ENCODE data around the gene ASB2. TPM values are rescaled to one million over a fixed set of nuclear protein-coding genes. Genes with fewer than 3 reads are reported as not detected.

The ASB2 gene, protein sequence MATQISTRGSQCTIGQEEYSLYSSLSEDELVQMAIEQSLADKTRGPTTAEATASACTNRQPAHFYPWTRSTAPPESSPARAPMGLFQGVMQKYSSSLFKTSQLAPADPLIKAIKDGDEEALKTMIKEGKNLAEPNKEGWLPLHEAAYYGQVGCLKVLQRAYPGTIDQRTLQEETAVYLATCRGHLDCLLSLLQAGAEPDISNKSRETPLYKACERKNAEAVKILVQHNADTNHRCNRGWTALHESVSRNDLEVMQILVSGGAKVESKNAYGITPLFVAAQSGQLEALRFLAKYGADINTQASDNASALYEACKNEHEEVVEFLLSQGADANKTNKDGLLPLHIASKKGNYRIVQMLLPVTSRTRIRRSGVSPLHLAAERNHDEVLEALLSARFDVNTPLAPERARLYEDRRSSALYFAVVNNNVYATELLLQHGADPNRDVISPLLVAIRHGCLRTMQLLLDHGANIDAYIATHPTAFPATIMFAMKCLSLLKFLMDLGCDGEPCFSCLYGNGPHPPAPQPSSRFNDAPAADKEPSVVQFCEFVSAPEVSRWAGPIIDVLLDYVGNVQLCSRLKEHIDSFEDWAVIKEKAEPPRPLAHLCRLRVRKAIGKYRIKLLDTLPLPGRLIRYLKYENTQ
- total RNA-seq: 100 to 1,000 TPM; 116 to 177 TPM

DNA sequence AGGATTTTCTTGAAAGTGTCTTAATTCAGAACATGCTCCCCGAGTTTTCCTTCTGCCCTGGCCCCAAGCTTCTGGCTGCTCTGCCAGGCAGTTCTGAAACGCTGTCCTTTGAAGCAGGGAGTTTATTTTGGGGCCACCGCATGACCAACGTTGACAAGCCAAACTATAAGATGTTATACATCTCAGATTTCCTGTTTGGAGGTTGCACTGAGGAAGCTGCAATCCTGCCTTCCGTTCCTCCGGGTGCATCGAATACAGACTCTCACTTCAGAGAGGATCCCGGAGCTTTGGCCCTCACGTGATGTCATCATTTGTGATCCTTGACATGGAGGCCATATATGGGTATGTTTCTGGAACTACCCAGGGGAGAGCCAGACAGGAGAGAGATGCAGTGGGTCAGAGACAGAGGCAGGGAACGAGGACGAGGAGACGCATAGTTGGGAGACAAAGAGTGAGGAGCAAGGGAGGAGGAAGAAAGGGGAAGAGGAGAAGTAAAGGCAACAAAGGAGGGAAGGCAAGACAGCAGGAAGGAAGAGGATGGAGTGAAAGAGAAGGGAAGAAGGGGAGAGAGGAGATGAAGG, at the start of gene ASB2:
ASB2 (minus strand) TSS at position 94 of the 581 bp plus-strand sequence. CDS start 12,031 bp downstream, outside the sequence.
- H3K4me1 Mint-ChIP-seq: peaks cover 86% of the 10 kb centered on the region
- DNase-seq: peak; percentile 79

GRCh38 chr14:94025720-94026119, 49.4 kb upstream of the ASB2 start:
- Mint-ChIP-seq H3K27me3 (no peaks in the 10 kb centered on the region), H3K9me3 (ENCODE audit: low read depth) (no peaks in the 10 kb centered on the region), H3K36me3 (no peaks in the 10 kb centered on the region), H3K4me3 (peak overlapping the region; percentile 64), H3K4me1 (peaks cover 62% of the 10 kb centered on the region), H3K27ac (no peak overlapping the region)
- DNase-seq (no peak), ATAC-seq (no peak)
- CTCF ChIA-PET: interaction anchor here (0.6 to 9.8 kb wide), 12 partner anchors 10 to 155 kb away, joined by 3 to 87 read pairs (median 3); no protein-coding TSS in a partner anchor

More for the DNA sequence above, at the start of gene ASB2:
- no peaks in the 10 kb centered on the region for H3K9me3 Mint-ChIP-seq (ENCODE audit: low read depth)
- CTCF ChIA-PET: interaction anchor here (1.1 to 14.6 kb wide), 7 partner anchors 9 to 204 kb away, joined by 3 to 309 read pairs (median 5); partner anchors contain the start of gene CCDC197
- H3K27me3 Mint-ChIP-seq: no peaks in the 10 kb centered on the region
- H3K4me3 Mint-ChIP-seq: peak within 1 kb of the TSS; percentile 83
- ATAC-seq: peak; percentile 18
- peak within 1 kb of the TSS; percentile 93 for H3K27ac Mint-ChIP-seq
- H3K36me3 Mint-ChIP-seq: peaks cover 31% of the 10 kb centered on the region

DNA sequence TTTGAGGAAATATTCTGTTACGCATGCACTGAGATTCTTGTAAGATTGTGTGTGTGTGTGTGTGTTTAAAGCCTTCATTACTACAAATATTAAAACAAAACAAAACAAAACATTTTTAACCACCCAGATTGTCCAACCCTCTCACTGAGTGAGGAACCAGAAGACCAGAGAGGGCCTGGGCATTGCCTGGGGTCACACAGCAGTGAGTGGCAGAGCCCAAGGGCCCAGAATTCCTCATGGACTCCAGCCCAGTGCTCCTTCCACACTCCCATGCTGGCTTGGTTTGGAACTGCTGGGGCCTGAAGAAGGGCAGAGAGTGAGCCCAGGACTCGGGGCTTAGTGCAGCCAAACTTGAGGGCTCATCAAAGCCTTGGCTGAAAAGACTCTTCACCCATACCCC, 48.2 kb upstream of the ASB2 start:
- DNase-seq (no peak), ATAC-seq (no peak)
- no peaks in the 10 kb centered on the region for H3K36me3 Mint-ChIP-seq
- H3K9me3 Mint-ChIP-seq (ENCODE audit: low read depth): no peaks in the 10 kb centered on the region
- H3K4me3 Mint-ChIP-seq: no peak overlapping the region
- no peak overlapping the region for H3K27ac Mint-ChIP-seq
- H3K4me1 Mint-ChIP-seq: peaks cover 66% of the 10 kb centered on the region
- no peaks in the 10 kb centered on the region for H3K27me3 Mint-ChIP-seq
- CTCF ChIA-PET: interaction anchor here (1.0 to 9.8 kb wide), 5 partner anchors 12 to 117 kb away, joined by 3 to 87 read pairs (median 12); no protein-coding TSS in a partner anchor

DNA sequence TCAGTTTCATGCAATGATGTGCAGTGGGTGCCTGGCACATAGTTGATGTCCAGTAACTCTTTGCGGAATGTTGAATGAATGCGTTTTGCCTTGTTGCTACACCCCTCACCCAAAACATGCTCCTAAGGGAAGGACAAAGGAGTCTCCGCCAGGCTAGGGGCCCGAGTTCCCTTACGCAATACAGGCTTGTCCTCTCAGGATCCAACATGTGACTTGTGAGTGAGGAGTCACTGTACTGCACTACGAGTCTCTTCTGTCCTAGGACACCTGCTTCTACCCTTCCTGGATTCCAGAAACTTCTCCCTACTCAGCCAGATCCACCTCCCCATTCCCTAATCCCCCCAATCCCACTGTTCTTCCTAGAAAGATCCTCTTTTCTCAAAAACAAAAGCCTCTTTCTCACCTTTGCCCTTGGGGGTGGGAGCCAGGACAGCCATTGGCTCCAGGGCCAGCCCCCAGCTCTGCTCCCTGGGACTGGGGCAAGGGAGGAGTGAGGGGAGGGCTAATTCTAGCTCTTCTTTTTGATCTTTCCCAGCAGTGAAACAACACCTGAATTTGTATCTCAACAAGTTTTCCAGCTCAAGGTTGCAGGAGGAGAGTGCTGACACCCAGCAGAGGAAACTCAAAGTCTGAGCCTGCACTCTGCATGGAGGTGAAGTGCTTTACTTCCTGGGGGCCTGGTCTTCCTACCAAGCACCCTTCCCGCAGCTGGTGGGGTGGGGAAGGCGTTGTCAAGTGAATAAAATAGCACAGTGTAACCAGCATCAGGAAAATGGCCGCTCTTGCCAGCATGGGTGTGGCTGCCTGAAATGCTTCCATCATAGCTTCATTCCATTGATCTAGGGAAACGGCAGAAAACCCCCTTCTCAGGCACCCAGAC, 46.4 kb upstream of the ASB2 start:
- no peaks in the 10 kb centered on the region for H3K36me3 Mint-ChIP-seq
- H3K4me3 Mint-ChIP-seq: peak overlapping the region; percentile 15
- peaks cover 5% of the 10 kb centered on the region for H3K27me3 Mint-ChIP-seq
- peak overlapping the region; percentile 76 for H3K27ac Mint-ChIP-seq
- H3K9me3 Mint-ChIP-seq (ENCODE audit: low read depth): no peaks in the 10 kb centered on the region
- CTCF ChIA-PET: interaction anchor here (0.6 to 9.8 kb wide), 7 partner anchors 13 to 948 kb away, joined by 3 to 87 read pairs (median 16); no protein-coding TSS in a partner anchor
- DNase-seq (no peak), ATAC-seq (no peak)
- peaks cover 54% of the 10 kb centered on the region for H3K4me1 Mint-ChIP-seq

DNA sequence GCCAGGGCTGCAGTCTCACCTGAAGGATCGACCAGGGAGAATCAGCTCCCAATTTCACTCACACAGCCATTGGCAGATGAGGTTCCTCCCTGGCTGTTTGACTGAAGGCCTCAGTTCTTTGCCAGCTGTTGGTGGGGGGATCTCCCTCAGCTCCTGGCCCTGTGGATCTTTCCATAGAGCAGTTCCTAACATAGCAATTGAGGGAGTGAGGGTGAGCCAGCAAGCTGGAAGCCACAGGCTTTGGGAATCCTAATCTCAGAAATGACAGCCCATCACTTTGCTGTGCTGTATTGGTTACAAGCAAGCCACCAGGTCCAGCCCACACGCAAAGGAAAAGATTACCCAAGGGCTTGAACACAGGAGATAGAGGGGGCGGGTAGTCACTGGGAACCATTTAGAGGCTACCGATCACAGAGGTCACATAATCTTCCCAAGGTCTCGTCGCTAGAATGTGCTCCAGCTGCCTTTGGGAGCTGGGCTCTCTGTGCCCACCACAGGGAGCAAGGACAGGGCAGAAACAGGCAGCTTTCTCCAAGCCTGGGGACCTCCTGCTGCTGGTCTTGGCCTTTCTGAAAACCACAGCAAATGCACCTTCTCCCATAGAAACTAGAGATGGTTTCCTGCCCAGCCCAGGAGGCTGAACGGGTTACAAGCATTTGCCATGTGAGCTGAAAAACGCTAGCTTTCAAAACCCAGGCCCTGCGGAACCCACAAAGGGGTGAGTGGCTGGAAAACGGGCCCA, 45.2 kb upstream of the ASB2 start:
- H3K27ac Mint-ChIP-seq: peak overlapping the region; percentile 76
- H3K4me1 Mint-ChIP-seq: peaks cover 45% of the 10 kb centered on the region
- no peaks in the 10 kb centered on the region for H3K9me3 Mint-ChIP-seq (ENCODE audit: low read depth)
- H3K36me3 Mint-ChIP-seq: no peaks in the 10 kb centered on the region
- ATAC-seq (peak; percentile 29), DNase-seq (peak; percentile 76)
- CTCF ChIA-PET: interaction anchor here (0.7 to 9.8 kb wide), 8 partner anchors 11 to 115 kb away, joined by 3 to 87 read pairs (median 12); no protein-coding TSS in a partner anchor
- H3K27me3 Mint-ChIP-seq: peaks cover 7% of the 10 kb centered on the region
- peak overlapping the region; percentile 15 for H3K4me3 Mint-ChIP-seq

DNA sequence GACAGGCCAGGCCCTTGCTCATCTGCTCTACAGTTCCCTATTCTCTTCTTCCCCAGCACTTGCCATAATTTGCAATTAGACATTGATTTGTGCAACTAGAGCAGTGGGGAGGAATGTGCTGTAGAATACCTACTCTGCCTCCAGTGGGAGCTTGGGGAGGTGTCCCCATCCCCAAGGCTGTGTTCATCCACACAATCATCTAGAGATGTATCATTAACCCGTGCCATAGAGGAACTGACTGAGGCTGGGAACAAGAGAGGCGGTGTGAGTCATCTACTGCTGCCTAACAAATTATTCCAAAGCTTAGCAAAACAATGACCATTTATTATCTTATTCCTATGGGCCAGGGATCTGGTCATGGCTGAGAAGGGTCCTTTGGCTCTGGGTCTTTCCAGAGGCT, 44.6 kb upstream of the ASB2 start:
- H3K36me3 Mint-ChIP-seq: no peaks in the 10 kb centered on the region
- no peaks in the 10 kb centered on the region for H3K9me3 Mint-ChIP-seq (ENCODE audit: low read depth)
- CTCF ChIA-PET: interaction anchor here (0.7 to 9.8 kb wide), 11 partner anchors 11 to 117 kb away, joined by 3 to 87 read pairs (median 6); no protein-coding TSS in a partner anchor
- H3K4me1 Mint-ChIP-seq: peaks cover 42% of the 10 kb centered on the region
- DNase-seq: no peak
- peaks cover 8% of the 10 kb centered on the region for H3K27me3 Mint-ChIP-seq
- no peak for ATAC-seq
- H3K4me3 Mint-ChIP-seq: no peak overlapping the region
- peak overlapping the region; percentile 76 for H3K27ac Mint-ChIP-seq

GRCh38 chr14:94020267-94020666, 43.9 kb upstream of the ASB2 start:
- ATAC-seq (no peak), DNase-seq (no peak)
- Mint-ChIP-seq H3K36me3 (no peaks in the 10 kb centered on the region), H3K4me1 (peaks cover 38% of the 10 kb centered on the region), H3K4me3 (no peak overlapping the region), H3K9me3 (ENCODE audit: low read depth) (no peaks in the 10 kb centered on the region), H3K27me3 (peaks cover 12% of the 10 kb centered on the region), H3K27ac (no peak overlapping the region)
- CTCF ChIA-PET: interaction anchor here (1.2 to 9.8 kb wide), 9 partner anchors 10 to 118 kb away, joined by 3 to 87 read pairs (median 9); no protein-coding TSS in a partner anchor

DNA sequence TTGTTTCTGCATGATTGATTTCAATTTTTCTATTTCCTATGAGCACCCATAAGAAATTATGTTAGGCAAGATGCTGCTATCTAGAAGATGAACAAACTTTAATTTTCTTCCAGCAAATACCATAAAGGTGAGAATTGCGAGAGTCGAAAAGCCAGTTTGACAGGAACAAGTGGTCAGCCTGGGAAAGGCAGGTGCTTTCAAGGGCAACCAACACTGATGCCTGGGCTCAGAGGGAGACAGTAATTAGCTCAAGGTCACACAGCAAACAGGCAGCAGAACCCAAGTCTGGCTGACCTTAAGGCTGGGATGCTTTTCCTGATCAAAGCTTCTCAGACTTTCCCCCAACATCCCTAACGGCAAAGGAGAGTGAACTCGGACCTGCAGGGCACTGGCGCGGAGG, 43.0 kb upstream of the ASB2 start:
- Mint-ChIP-seq H3K9me3 (ENCODE audit: low read depth) (no peaks in the 10 kb centered on the region), H3K36me3 (no peaks in the 10 kb centered on the region), H3K27ac (no peak overlapping the region), H3K4me3 (no peak overlapping the region), H3K4me1 (peaks cover 38% of the 10 kb centered on the region), H3K27me3 (peaks cover 13% of the 10 kb centered on the region)
- ATAC-seq (no peak), DNase-seq (no peak)
- CTCF ChIA-PET: interaction anchor here (1.0 to 5.6 kb wide), 7 partner anchors 9 to 117 kb away, joined by 3 to 45 read pairs (median 7); no protein-coding TSS in a partner anchor

DNA sequence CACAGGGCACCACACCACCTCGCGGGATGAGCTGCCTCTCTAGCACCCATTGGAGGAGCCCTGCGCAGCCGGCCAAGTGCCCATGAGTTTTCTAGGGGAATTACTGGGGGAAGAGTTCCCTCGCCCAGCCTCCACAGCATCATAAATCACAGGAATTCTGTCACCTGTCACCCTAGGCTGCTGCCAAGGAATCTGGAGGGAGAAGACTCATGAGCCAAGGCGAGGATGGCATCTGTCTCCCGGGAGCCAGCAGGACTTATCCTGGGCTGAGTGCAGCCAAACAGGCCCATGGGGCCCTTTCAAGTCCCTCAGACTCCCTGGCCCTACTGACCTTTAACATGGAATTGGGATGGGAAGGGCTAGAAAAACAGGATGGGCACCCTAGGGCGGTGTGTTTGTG, 41.9 kb upstream of the ASB2 start:
- Mint-ChIP-seq H3K36me3 (no peaks in the 10 kb centered on the region), H3K27ac (no peak overlapping the region), H3K4me1 (peaks cover 34% of the 10 kb centered on the region), H3K9me3 (ENCODE audit: low read depth) (no peaks in the 10 kb centered on the region), H3K4me3 (no peak overlapping the region), H3K27me3 (peaks cover 13% of the 10 kb centered on the region)
- CTCF ChIA-PET: interaction anchor here (1.0 to 2.8 kb wide), 6 partner anchors 17 to 118 kb away, joined by 3 to 11 read pairs (median 6); no protein-coding TSS in a partner anchor
- ATAC-seq: no peak
- DNase-seq: no peak

GRCh38 chr14:94016446-94016976, 40.1 kb upstream of the ASB2 start:
- no peaks in the 10 kb centered on the region for H3K36me3 Mint-ChIP-seq

DNA sequence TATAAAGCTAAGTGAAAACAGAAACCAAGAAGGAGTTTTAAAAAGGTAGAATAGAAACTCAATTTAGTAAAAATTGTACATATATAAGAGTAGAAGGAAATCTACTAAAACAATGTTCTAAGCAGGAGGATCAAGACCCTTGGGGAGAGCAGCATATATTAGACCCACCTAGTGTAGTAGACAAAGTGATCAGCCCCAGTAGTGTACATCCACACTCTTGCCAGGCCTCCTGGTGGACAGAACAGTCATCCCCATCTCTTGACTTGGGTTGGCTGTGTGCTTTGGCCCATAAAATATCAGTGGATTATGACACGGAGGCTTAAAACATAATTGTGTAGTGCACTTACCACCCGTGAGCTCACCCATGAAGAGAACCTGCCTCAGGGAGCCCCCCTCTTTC, 38.9 kb upstream of the ASB2 start:
- Mint-ChIP-seq H3K27me3 (peaks cover 13% of the 10 kb centered on the region), H3K9me3 (ENCODE audit: low read depth) (no peaks in the 10 kb centered on the region), H3K4me3 (no peak overlapping the region), H3K36me3 (no peaks in the 10 kb centered on the region), H3K27ac (no peak overlapping the region), H3K4me1 (peaks cover 30% of the 10 kb centered on the region)
- no peak for ATAC-seq
- CTCF ChIA-PET: interaction anchor here (1.1 to 2.2 kb wide), 4 partner anchors 11 to 75 kb away, joined by 3 to 11 read pairs (median 4); partner anchors contain the start of gene OTUB2
- DNase-seq: no peak

More at GRCh38 chr14:94016446-94016976, 40.1 kb upstream of the ASB2 start:
- no peak for ATAC-seq
- no peak overlapping the region for H3K27ac Mint-ChIP-seq
- no peaks in the 10 kb centered on the region for H3K9me3 Mint-ChIP-seq (ENCODE audit: low read depth)
- H3K4me1 Mint-ChIP-seq: peaks cover 29% of the 10 kb centered on the region
- CTCF ChIA-PET: interaction anchor here (1.1 to 2.8 kb wide), 5 partner anchors 12 to 120 kb away, joined by 3 to 11 read pairs (median 7); no protein-coding TSS in a partner anchor
- no peak for DNase-seq
- no peak overlapping the region for H3K4me3 Mint-ChIP-seq
- peaks cover 13% of the 10 kb centered on the region for H3K27me3 Mint-ChIP-seq

Measured in activated CD8-positive, alpha-beta memory T cell treated with anti-CD3 and anti-CD28 coated beads, Interleukin-2, amount 10 ng/mL, durations not matched to agents 7 days and 5 days (primary cell).